Caco-2 (cell line): ENCODE data around the gene ZFYVE19. TPM values are rescaled to one million over a fixed set of nuclear protein-coding genes. Genes with fewer than 3 reads are reported as not detected.

Experiments
- BruUV-seq: library from RNA; stranded (reverse); fragments of 400-500 nt; replicated peaks from 2 replicates; lab custom pipeline; 2021; lab: Mats Ljungman, UMichigan
- CTCF ChIA-PET: fragments of 300-600 bp; sonication (Branson Sonifier 250); formaldehyde crosslinking; loops from one replicate; lab custom pipeline; 2022; ENCODE audit warnings: antibody characterized with exemption; lab: Charles Lee
- POLR2A ChIA-PET: fragments of 300-600 bp; sonication (Branson Sonifier 250); formaldehyde crosslinking; loops from one replicate; lab custom pipeline; 2022; ENCODE audit warnings: antibody characterized with exemption; lab: Charles Lee
- DNase-seq, 2 experiments: peaks; one replicate each; pipeline versions ENCODE4 v3.0.0 to v3.0.0-alpha.2; 2020 to 2022
- H3K27me3 ChIP-seq: replicated peaks from 2 replicates; pipeline ENCODE4 v1.6.0; 2011; ENCODE audit warnings: low read length; ENCODE audit not compliant: control insufficient read depth, insufficient read depth
- H3K36me3 ChIP-seq: 2 replicates; pipeline ENCODE4 v1.5.1; 2011; ENCODE audit warnings: low read length; ENCODE audit not compliant: control insufficient read depth, insufficient read depth
- H3K4me1 ChIP-seq: fragments of 250-450 bp; sonication (Bioruptor Pico); 2 replicates; pipeline ENCODE4 v1.5.1; 2020; ENCODE audit warnings: mild to moderate bottlenecking
- H3K4me3 ChIP-seq: 2 replicates; pipeline ENCODE4 v1.5.1; 2011; ENCODE audit warnings: low read depth, mild to moderate bottlenecking, control low read depth, low read length
- H3K9me3 ChIP-seq: fragments of 250-450 bp; sonication (Bioruptor Pico); 2 replicates; pipeline ENCODE4 v1.5.1; 2020; ENCODE audit warnings: mild to moderate bottlenecking, moderate library complexity
- H3K27ac Mint-ChIP-seq: one replicate; pipeline ENCODE4 v1.8.0; 2022; ENCODE audit warnings: mixed read lengths; ENCODE audit not compliant: unreplicated experiment
- H3K27me3 Mint-ChIP-seq: one replicate; pipeline ENCODE4 v1.8.0; 2022; ENCODE audit warnings: mixed read lengths; ENCODE audit not compliant: insufficient read depth, unreplicated experiment
- H3K36me3 Mint-ChIP-seq: one replicate; pipeline ENCODE4 v1.8.0; 2022; ENCODE audit warnings: mild to moderate bottlenecking, mixed read lengths; ENCODE audit not compliant: insufficient read depth, unreplicated experiment
- H3K4me1 Mint-ChIP-seq: one replicate; pipeline ENCODE4 v1.8.0; 2022; ENCODE audit warnings: low read depth, mixed read lengths; ENCODE audit not compliant: unreplicated experiment
- H3K4me3 Mint-ChIP-seq: one replicate; pipeline ENCODE4 v1.8.0; 2022; ENCODE audit warnings: mild to moderate bottlenecking, moderate library complexity, mixed read lengths; ENCODE audit not compliant: unreplicated experiment
- H3K9me3 Mint-ChIP-seq: one replicate; pipeline ENCODE4 v1.8.0; 2022; ENCODE audit warnings: mixed read lengths; ENCODE audit not compliant: unreplicated experiment
- CTCF ChIP-seq, 2 experiments: fragments of 200-600 bp in 1 of 2; IDR thresholded peaks; 1 replicate in 1 of 2; 2 replicates in 1 of 2; pipeline versions ENCODE4 v1.5.1 to v1.8.0; 2011 to 2022; ENCODE audit warnings: antibody characterized with exemption in 1 of 2, control low read depth in 1 of 2, inconsistent platforms in 1 of 2, low read depth in 1 of 2, low read length in 1 of 2, mild to moderate bottlenecking in 1 of 2, moderate library complexity in 1 of 2; ENCODE audit not compliant: insufficient read depth in 1 of 2, severe bottlenecking in 1 of 2, unreplicated experiment in 1 of 2
- intact Hi-C: fragments of 100-400 bp; cut with micrococcal nuclease; formaldehyde crosslinking; loops from one replicate; pipeline ENCODE4 v1.10.0; 2022; ENCODE audit not compliant: unreplicated experiment
- total RNA-seq: library from RNA; stranded (reverse); gene quantifications from 2 replicates; pipeline ENCODE4 v1.2.3, GENCODE V29; 2022

Gene ZFYVE19
- total RNA-seq, 1 experiment from 2014 or later, result 26.7 TPM

GRCh38 chr15:40850576-40851112 is 43.8 kb downstream of the ZFYVE19 start:
- Mint-ChIP-seq H3K27me3 (no peaks in the 10 kb centered on the region), H3K4me3 (no peak overlapping the region), H3K9me3 (no peaks in the 10 kb centered on the region), H3K36me3 (peaks cover 83% of the 10 kb centered on the region), H3K4me1 (peaks cover 32% of the 10 kb centered on the region), H3K27ac (peak overlapping the region; percentile 60)
- Histone ChIP-seq H3K36me3 (peaks cover 9% of the 10 kb centered on the region), H3K4me1 (peaks cover 31% of the 10 kb centered on the region), H3K4me3 (no peak overlapping the region), H3K9me3 (no peaks in the 10 kb centered on the region), H3K27me3 (no peaks in the 10 kb centered on the region)
- TF ChIP-seq CTCF (IDR thresholded peaks at IDR 0.05; ENCODE audit: insufficient read depth in 1 of 2, low read depth in 1 of 2, low read length in 1 of 2, severe bottlenecking in 1 of 2, unreplicated experiment in 1 of 2), result no peak
- intact Hi-C loops, result no loop called here
- ChIA-PET POLR2A (no interaction called here), CTCF (interaction anchor here (0.9 kb wide), 1 partner anchor 43 kb away, joined by 5 read pairs; the partner anchor contains the start of gene VPS18)
- no TSS peak for BruUV-seq
- DNase-seq, result no peak

GRCh38 chr15:40852529-40852928 is 45.6 kb downstream of the ZFYVE19 start:
- H3K4me3 ChIP-seq, result no peak overlapping the region
- peaks cover 8% of the 10 kb centered on the region for H3K36me3 ChIP-seq
- H3K9me3 ChIP-seq, result no peaks in the 10 kb centered on the region
- TF ChIP-seq CTCF (IDR thresholded peaks at IDR 0.05; ENCODE audit: insufficient read depth in 1 of 2, low read depth in 1 of 2, low read length in 1 of 2, severe bottlenecking in 1 of 2, unreplicated experiment in 1 of 2), result no peak
- intact Hi-C loops, result no loop called here
- ChIA-PET POLR2A (interaction anchor here (0.8 kb wide), 1 partner anchor 9 kb away, joined by 6 read pairs; no protein-coding TSS in a partner anchor), CTCF (interaction anchor here (0.6 kb wide), 1 partner anchor 381 kb away, joined by 4 read pairs; no protein-coding TSS in a partner anchor)
- H3K36me3 Mint-ChIP-seq, result peaks cover 93% of the 10 kb centered on the region
- no peak for DNase-seq
- peaks cover 48% of the 10 kb centered on the region for H3K4me1 Mint-ChIP-seq
- H3K27ac Mint-ChIP-seq, result peak overlapping the region; percentile 60
- no peak overlapping the region for H3K4me3 Mint-ChIP-seq
- no peaks in the 10 kb centered on the region for H3K27me3 ChIP-seq
- no TSS peak for BruUV-seq
- no peaks in the 10 kb centered on the region for H3K27me3 Mint-ChIP-seq
- peaks cover 26% of the 10 kb centered on the region for H3K4me1 ChIP-seq
- H3K9me3 Mint-ChIP-seq, result no peaks in the 10 kb centered on the region

- intact Hi-C loops, result no loop called here
- no TSS peak for BruUV-seq
- Histone ChIP-seq H3K9me3 (no peaks in the 10 kb centered on the region), H3K27me3 (no peaks in the 10 kb centered on the region), H3K36me3 (peaks cover 10% of the 10 kb centered on the region), H3K4me3 (no peak overlapping the region), H3K4me1 (peaks cover 22% of the 10 kb centered on the region)
- ChIA-PET CTCF (no interaction called here), POLR2A (no interaction called here)
- Mint-ChIP-seq H3K9me3 (no peaks in the 10 kb centered on the region), H3K4me1 (peaks cover 47% of the 10 kb centered on the region), H3K27ac (no peak overlapping the region), H3K27me3 (no peaks in the 10 kb centered on the region), H3K36me3 (peaks cover 93% of the 10 kb centered on the region), H3K4me3 (no peak overlapping the region)
- DNase-seq, result no peak
- no peak for TF ChIP-seq CTCF (IDR thresholded peaks at IDR 0.05; ENCODE audit: insufficient read depth in 1 of 2, low read depth in 1 of 2, low read length in 1 of 2, severe bottlenecking in 1 of 2, unreplicated experiment in 1 of 2)
Measured at GRCh38 chr15:40853241-40853890, 46.5 kb downstream of the ZFYVE19 start.
